GM18873 (cell line): ENCODE measurements around the gene HARBI1.

ENCODE experiments used
- ATAC-seq: cut with Tn5 transposase; IDR thresholded peaks from one replicate; pipeline ENCODE4 v1.9.1; 2021; ENCODE audit warnings: mild to moderate bottlenecking, moderate library complexity, moderate number of reproducible peaks; ENCODE audit not compliant: unreplicated experiment, low FRiP score

The HARBI1 gene

DNA sequence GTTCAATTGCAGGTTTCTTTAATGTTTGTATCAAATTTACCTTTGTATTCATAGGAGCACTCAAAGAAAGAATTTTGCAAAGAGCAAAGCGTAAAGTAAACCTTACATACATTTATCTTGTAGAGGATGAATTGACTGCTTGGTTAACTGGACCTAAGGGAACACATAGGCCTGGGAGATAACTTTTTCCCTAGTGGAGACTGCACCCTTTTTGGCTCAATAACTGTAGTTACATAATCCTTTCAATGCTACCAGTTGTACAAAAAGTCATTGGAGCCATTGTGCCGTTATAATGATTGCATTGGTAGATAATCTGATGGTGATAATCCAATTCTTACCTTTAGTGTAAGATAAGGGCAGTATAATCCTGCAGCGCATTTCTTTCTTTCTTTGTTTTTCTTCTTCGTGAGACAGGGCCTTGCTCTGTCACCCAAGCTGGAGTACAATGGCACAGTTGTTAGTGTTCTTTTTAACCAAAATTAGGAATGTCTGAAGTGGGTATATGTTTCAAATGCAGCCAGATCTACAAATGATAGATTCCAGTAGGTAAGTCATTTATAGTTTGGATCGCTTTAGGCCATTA lies 18.6 kb upstream of the HARBI1 start:
- ATAC-seq = no peak

DNA sequence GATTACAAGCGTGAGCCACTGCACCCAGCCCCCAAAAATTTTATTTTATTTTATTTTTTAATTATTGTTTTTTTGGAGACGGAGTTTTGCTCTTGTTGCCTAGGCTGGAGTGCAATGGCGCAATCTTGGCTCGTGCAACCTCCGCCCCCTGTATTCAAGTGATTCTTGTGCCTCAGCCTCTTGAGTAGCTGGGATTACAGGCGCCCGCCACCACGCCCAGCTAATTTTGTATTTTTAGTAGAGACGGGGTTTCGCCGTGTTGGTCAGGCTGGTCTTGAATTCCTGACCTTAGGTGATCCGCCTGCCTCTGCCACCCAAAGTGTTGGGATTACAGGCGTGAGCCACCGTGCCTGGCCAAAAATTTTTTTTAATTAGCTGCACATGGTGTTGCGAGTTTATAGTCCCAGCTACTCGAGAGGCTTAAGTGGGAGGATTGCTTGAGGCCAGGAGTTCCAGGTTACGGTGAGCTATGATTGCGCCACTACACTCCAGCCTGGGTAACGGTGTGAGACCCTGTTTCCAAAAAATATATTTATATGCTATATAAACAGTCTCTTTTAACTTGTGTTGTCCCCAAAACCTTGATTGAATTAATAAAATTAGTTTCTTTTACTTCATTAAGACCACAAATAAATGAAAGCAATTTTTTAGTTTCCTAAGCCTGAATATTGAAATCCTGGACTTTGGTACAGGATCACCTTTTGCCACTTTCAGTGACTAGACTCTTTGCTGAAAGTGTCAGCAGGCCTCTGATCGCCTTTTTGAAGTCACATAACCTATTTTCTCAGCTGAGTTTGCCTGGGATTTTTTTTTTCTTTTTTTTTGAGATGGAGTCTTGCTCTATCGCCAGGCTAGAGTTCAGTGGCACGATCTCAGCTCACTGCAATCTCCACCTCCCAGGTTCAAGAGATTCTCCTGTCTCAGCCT lies 16.5 kb upstream of the HARBI1 start:
- ATAC-seq = no peak

DNA sequence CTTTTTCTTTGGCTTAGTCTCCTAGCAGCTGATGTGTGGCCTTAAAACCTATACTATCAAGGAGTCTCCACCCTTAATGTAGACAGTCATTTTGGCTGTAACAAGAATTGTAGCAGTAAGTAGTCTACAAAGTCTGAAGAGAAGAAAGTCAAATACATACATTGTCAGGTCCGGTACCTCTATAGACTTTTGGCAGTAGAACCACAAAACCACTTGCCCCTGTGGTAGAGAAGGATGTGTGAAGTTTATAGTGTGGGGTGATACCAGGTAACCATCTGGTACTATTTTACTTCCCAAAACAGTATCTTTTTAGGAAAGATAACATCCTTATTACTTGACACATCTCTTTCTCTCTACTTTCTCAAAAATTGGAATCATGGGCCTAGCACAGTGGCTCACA lies 15.5 kb upstream of the HARBI1 start:
- no peak for ATAC-seq

DNA sequence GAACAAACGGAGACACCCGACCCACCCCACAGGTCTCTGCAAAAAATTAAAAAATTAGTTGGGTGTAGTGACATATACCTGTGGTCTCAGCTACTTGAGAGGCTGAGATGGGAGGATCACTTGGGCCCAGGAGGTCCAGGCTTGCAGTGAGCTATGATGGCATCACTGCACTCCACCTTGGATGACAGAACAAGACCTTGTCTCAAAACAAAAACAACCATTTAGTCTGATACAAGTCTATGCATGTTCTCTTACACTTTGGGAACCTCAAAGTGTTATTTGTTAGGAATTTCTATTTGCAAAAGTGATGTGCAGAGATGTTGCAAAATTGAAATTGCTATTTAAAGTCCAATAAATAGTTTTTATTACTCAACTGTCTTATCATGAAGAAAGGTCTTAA lies 14.6 kb upstream of the HARBI1 start:
- ATAC-seq = no peak

DNA sequence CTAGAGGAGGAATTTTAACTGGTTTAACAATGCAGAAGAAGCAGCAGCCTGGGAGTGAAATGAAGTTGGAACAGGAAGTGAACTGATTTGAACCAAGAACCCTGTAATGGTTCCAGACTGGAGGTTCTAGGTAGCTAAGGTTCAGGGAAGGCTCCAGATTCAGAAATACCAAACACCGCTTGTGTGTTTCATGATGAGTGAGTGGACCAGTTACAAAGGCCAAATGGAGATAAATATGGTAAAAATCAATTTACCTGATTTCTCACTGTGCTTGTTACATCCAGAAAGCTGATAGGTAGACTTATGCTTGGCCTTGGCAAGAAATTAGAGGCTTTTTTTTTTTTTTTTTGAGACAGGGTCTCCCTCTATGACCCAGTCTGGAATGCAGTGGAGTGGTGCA lies 13.2 kb upstream of the HARBI1 start:
- ATAC-seq = no peak

DNA sequence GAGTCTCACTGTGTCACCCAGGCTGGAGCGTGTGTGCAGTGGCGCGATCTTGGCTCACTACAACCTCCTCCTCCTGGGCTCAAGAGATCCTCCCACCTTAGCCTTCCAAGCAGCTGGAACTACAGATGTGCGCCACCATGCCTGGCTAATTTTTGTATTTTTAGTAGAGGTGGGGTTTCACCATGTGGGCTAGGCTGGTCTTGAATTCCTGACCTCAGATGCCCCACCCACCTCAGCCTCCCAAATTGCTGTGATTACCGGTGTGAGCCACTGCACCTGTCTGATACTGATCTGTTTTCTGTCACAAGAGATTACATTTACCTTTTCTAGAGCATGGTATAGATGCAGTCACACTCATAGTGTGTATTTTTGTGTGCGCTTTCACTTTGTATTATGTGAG lies 11.9 kb upstream of the HARBI1 start:
- ATAC-seq = no peak

DNA sequence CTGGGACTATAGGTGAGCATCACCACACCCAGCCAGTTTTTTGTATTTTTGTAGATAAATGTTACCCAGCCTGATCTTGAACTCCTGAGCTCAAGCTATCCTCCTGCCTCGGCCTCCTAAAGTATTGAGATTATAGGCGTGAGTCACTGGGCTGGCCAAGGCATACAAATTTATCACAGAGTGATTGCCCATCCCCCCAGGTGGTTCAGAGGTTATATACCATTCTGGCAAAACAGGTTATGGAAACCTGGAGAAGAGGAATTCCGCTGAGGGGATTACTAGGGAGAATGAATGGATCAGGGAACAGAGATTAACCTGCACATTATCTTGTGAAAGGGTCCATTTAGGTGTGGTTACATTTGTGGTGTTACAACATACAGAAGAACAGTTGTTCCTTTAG lies 8.4 kb upstream of the HARBI1 start:
- no peak for ATAC-seq

DNA sequence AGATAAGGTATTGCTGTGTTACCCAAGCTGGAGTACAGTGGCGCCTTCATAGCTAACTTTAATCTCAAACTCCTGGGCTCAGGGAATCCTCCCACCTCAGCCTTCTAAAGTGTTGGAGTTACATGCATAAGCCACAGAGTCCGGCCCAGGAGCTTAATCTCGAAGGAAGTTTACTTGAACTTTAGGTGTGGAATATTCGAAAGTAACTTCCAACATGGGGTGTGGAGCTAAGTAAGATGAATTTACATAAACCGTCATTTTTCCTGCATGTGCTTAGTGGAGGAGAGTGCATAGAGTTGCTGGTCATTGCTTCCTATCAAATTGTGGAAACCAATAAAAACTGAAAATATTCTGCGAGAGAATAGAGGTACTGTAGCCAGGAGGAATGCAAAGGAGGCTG lies 1.8 kb upstream of the HARBI1 start:
- ATAC-seq = no peak

DNA sequence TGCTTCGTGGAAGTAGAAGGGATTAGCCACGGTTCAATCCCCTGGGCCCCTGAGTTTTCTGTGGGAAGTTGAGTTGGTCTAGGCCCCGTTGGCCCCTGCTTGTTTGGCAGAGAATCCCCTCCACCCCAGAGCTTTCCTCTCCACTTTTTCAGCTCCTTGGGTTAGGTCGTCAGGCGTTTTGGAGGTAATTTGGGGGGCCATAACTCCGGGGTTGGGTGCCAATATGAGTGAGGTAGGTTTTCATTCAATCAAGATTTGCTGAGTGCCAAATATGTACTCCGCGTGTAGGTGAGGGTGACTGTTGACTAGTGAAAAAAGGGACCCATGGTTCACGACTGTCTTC lies 916 bp upstream of the HARBI1 start:
- ATAC-seq = no peak

DNA sequence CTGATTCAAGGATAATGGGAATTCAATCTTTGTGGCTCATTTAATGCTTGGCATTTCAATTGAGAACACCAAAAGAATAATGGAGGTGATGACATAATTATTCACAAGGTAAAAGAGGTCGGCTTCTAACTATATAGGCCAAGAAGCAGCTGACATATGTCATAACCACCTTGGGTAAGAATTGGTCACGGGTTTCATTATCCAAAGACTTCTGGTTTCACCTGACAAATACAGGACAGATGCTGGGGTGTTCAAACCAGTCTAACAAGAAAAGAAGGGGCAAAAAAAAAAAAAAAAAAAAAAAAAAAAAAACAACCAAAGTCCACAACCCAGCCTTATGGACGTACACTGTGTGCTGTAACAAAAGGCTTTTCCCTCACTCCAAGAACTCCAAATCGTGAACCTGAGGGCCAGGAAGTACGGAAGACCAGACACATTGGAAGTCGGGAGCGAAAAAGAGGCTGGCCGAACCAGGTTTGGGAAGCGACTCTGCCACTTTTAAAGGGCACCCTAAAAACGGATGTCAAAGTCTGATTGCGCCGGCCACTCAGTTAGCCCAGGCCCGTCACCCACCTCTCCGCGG lies 385 bp downstream of the HARBI1 start:
- ATAC-seq = peak; percentile 9

DNA sequence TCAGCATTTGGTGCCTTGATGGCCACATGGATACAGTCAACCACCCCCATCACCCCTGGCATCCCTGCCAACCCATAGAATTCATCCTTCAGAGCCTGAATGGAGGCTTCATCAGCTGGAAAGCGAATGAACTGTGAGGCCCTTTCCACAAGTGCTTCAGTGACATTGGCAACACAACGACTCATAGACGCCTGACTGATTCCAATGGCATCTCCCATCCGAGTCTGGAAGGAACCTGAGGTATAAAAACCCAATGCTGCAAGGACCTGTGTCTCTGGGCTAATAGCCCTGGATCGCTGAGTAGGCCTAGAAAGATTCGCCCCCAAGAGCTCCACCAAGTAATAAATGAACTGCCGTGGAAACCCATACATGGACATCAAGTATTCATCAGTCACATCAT lies 1.3 kb downstream of the HARBI1 start:
- no peak for ATAC-seq

DNA sequence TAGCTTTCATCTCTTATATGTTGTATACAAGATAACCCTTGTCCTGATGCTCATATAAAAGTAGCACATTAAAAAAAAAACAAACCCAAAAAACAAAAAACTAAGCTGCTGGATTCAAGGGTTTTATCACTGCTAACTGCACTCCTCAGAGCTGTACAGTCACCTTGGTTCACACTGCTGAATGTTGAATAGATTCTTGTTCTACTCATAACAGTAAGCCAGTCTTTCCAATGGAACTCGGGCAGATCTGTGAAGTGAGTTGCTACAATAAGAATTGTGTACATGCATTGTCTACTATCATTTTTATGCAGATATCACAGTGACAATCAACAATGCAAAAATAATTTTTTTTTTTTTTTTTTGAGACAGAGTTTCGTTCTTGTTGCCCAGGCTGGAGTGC lies 4.7 kb downstream of the HARBI1 start:
- no peak for ATAC-seq

DNA sequence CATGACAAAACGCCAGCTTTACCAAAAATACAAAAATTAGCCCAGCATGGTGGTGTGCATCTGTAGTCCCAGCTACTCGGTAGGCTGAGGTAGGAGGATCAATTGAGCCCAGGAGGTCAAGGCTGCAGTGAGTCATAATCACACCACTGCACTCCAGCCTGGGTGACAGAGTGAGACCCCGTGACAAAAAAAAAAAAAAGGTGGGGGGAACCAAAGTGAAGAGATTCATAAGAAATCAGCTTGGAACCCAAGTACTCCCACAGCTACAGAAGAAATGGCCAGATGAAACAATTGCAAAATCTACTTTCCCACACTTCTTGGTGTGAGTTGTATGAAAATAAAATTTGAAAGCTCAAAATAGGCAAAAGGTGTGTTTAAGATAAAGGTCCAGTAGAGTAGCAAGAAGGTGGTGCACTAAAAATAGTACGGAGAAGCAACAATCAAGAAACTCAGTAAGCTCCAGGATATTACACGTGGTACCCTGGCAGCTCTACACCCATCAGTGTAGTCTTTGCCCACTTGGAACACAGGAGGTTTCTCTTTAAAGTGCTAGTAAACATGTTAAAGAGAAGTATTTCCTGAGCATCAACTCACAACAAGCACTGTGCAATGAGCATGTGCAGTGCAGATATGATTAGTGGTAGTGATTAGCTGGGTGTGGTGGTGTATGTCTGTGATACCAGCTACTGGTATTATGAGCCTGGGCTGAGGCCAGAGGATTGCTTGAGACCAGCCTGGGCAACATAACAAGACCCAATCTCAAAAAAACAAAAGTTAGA lies 5.3 kb downstream of the HARBI1 start:
- ATAC-seq = no peak

DNA sequence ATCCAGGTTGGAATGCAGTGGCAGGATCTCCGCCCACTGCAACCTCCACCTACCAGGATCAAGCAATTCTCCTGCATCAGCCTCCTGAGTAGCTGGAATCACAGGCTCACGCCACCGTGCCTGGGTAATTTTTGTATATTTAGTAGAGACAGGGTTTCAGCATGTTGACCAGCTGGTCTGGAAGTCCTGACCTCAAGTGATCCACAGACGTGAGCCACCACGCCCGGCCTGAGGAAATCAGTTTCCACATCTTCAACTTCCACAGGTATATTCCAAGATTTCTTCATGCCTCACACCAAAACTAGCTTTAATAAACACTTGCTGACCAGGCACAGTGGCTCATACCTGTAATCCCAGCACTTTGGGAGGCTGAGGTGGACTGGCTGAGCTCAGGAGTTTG lies 7.6 kb downstream of the HARBI1 start:
- ATAC-seq = no peak

DNA sequence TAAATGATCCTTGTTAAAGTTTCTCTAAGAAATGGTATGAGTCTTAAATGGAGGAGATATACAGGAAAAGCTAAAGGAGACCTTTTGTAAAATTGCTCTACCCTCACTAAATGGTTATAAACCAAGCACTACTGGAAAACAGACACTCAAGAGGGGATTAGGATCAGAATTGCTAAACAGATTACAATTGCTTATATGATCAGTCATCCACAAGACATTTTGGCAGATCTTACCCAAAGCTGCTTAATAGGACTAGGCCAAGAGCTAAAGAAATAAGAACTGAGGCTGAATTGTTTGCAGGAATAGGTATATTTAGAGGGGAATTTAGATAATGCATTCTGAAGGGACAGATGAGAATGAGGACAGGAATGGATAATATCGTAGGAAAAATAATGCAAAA lies 9.5 kb downstream of the HARBI1 start:
- ATAC-seq = no peak

DNA sequence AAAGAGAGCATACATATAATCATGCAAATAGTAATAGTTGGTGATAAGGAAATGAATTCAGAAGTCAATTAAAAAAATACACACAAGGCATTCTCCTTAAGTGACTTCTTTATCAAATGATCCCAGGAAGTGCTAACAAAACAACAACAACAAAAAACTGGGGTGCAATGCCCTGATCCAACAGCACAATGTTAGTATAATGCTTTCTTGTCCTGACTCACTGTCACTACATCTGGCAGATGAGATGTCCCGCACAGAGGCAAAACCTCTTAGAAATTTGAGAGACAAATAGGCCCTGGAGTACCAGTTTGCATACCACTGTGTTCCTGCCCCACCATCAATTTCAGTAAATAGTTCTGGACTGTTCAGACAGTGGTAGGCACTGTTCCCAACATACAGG lies 12.2 kb downstream of the HARBI1 start:
- no peak for ATAC-seq

DNA sequence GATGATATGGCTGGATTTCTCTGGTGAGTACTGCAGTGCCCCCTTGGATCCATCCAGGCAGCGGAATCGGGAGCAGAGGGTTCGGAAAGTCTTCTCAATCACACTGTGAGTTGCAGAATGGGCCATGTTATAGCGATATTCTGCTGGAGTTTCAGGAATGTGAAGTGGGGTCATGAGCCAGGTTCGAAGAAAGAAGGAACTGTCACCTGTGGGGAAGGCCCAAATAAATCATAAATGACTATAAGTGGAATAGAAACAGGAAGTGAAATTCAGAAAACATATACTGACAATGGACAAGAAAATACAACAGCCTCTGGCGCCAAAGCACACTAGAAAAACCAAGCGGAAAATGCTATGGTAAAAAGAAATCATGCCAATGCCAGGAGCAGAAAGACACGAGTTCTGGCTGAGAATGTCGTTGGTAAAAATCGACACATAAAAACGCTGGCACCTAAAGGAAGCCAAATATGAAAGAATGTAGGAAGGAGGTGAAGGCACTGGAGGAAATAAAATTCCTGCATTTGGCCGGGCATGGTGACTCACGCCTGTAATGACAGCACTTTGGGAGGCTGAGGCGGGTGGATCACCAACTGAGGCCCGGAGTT lies 13.2 kb downstream of the HARBI1 start:
- no peak for ATAC-seq

DNA sequence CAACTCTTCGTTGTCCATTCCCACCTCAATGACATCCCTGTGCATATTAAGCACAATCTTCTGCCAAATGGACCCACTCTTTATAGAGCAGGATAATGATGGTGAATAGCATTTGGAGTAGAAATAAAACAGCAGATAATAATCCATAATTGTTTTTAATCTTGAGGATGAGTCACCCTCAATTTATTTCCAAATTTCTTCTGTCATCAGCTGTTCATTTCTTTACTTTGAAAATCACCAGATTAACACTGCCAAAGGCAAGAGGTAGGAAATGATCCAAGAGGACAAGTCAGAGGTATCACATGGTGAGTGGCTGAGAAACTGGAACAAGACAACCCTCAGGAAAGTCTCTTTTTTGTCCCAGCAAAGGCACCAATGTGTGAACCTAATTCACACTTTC lies 15.9 kb downstream of the HARBI1 start:
- no peak for ATAC-seq

DNA sequence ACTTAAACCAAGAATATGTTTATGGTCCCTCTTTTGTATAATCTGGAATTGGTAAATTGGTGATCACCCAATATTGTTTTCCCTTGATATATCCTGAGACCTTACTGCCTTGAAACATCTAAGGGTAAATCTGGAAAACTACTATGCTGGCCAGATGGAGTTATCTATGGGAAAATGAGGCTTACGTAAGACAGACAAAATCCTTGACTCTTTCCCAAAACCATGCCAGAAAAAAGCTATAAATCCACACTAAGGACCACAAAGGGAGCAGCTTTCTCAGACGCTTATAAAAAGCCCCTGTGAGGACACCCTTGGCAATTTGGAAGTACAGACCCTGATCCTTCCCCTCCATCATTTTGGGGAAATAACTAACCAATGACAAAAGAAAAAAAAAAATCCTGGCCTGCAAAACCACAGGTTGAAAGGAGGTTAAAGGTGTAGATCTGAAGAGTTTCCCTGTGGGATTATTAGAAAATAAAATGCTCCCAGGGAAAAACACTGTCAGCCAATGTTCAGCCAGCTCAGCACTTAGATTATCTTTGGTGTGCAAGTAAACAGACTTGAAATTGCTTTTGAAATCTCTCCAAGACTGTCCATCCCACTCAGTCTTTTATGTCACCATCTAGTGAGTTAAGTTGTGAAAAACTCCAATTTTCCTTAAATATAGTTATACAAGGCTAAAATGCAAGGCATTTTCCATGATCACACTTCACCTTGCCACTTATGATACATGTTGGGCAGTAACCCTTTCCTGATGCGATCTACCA lies 16.6 kb downstream of the HARBI1 start:
- no peak for ATAC-seq
